HG03354 (cell line): ENCODE data around the gene CELA1.
"Not testable (repeated sequence)": the region's sequence is repeated elsewhere in the genome, so short reads cannot be mapped to it uniquely, and the experiment has no call there.

Experiments
- ATAC-seq: cut with Tn5 transposase; IDR thresholded peaks from one replicate; pipeline ENCODE4 v1.9.1; 2021; ENCODE audit warnings: mild to moderate bottlenecking; ENCODE audit not compliant: unreplicated experiment, poor library complexity, severe bottlenecking

Gene CELA1

GRCh38 chr12:51322452-51322851 lies 24.0 kb downstream of the CELA1 start:
- no peak for ATAC-seq

DNA sequence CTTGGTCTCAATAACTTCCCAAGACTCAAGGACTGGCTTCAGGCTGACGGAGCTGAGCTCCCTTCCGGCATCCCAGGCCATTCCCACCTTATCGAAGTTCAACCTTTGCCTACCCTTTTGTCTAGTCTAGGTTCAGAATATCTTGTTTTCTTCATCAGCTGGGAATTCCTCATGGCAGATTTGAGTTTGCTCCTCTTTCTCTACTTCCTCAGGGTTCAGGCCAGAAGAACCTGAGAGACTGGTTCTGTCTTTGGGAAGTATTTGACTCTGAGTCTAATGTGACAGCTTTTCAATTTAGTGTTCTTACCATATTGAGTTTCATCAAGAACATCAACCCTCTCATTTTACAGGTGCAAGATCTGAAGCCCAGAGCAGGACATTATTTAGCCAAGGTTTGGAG lies 24.6 kb downstream of the CELA1 start:
- ATAC-seq, result no peak

DNA sequence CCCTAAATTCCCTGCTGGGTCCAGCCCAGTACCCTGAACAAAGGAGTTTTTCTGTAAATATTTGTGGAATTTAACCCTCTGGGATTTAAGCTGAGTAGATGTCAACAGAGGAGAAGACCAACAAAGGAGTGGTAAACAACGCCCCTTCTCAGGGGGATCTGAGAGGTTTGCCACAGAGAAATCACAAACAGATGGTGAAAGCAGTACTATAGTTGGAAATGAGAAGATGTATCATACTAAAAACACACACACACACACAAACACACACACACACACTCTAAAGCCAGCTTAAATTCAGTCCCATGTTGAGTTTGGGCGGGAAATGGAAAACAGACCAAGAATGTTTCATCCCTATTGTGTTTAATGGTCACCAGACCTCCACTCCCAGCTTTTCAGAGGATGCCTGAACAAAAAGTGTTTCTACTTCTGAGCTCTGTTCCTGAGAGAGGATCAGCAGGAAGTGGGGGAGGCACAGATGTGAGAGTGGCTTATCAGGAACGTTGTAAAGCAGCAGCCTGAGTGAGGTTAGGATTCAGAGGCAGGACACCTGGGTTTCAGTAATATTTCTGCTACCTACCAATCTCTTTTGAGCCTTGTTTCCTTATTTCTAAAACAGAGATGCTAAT lies 25.7 kb downstream of the CELA1 start:
- no peak for ATAC-seq

GRCh38 chr12:51320311-51320694 lies 26.2 kb downstream of the CELA1 start:
- no peak for ATAC-seq

- ATAC-seq, result no peak
Measured at GRCh38 chr12:51318846-51319599, 27.5 kb downstream of the CELA1 start.

DNA sequence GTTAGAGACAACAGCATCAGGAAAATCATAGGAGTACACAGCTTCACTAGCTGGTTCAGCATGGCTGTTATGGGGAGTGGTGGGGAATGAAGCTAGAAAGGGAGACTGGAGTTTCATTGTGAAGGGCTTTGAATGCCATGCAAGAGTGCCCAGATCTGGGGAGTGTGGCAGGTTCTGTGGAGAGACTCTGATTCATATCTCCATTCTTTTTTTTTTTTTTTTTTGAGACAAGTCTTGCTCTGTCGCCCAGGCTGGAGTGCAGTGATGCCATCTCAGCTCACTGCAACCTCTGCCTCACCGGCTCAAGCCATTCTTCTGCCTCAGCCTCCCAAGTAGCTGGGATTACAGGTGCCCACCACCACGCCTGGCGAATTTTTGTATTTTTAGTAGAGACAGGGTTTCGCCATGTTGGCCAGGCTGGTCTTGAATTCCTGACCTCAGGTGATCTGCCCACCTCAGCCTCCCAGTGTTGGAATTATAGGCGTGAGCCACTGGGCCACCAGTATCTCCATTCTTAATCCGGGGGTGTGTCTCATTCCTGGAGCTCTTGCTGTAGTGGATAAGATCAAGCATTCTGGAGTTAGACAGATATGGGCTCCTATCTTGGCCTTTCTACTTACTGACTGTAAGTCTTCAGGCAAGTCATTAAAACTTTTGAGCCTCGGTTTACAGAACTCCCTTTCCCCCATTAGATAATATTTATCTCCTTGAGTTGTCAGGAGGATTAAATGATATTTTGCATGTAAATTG lies 28.2 kb downstream of the CELA1 start:
- ATAC-seq, result not testable (repeated sequence)

- no peak for ATAC-seq
Measured at GRCh38 chr12:51311389-51311788, 35.1 kb downstream of the CELA1 start.

GRCh38 chr12:51307655-51308593 lies 38.6 kb downstream of the CELA1 start:
- no peak for ATAC-seq

GRCh38 chr12:51306507-51306906 lies 40.0 kb downstream of the CELA1 start:
- ATAC-seq, result no peak

DNA sequence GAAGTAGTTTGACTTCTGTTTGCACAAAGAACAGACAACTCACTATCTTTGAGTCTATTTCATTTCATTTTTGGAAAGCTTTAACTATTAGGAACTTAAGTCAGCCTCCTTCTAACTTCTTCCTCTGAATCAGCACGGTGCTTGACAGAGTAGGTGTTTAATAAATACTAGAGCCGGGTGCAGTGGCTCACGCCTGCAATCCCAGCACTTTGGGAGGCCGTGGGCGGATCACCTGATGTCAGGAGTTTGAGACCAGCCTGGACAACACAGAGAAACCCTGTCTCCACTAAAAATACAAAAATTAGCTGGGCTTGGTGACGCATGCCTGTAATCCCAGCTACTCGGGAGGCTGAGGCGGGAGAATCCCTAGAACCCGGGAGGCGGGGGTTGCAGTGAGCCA lies 45.7 kb downstream of the CELA1 start:
- not testable (repeated sequence) for ATAC-seq

DNA sequence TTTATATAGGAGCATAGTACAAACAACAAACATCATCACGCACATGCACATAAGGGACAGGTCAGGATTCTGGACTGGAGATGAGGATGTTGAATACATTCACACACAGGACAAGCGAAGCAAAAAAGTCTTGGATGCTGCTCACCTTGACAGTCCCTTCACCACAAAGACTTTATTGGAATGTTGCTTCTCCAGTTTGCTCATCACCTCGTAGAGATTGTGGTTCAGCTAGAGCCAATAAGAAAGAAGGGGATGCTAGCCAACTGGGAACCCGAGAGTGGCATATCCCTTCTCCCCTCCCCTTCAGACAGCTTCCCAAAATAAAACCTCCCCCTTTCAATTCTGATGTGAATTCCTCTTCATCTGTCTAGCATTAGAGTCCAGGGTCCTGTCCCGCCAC lies 50.8 kb downstream of the CELA1 start:
- ATAC-seq, result no peak

- ATAC-seq, result not testable (repeated sequence)
Measured at GRCh38 chr12:51294097-51294496, 52.4 kb downstream of the CELA1 start.

GRCh38 chr12:51293696-51294095 lies 52.8 kb downstream of the CELA1 start:
- no peak for ATAC-seq

DNA sequence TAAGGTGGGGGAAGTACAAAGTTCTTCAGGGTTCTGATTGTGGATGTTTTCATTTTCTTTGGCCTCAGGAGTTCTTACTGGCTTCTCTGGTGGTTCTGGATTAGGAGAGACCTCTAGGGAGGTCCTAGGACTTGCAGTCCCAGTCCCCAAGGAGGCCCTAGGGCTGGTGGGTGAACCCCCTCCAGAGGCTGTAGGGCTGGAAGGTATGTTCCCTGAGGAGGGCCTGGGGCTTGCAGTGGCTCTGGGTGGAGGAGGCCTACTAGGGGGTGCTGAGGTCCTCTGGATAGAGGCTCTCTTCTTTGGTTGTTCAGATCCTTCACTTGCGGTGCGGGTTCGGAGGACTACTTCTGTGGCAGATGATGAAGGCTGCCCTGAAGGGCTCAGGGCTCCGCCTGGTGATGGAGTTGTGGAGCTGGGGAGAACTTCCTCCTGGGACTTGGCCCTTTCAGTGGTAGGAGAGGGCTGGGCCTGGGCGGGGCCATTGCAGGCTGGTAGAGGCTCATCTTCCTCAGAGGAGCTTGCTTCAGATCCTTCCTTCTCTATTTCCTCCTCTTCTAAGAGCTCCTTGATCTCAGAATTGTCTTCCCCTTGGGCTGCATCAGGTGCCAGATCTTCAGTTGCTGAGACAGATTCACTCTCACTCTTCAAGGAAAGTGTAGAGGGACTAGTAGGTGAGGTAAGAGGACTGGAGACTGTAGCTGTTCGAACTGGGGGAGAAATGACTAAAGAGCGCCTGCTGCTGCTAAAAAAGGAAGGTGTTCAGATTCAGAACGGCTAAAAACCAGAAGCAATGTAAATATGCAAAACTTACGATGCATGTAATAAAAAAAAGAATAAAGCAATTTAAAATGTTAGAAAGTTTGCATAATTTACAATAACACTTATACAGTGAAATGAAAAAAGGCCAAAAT lies 54.6 kb downstream of the CELA1 start:
- ATAC-seq, result not testable (repeated sequence)

GRCh38 chr12:51285843-51286242 lies 60.6 kb downstream of the CELA1 start:
- ATAC-seq, result no peak

DNA sequence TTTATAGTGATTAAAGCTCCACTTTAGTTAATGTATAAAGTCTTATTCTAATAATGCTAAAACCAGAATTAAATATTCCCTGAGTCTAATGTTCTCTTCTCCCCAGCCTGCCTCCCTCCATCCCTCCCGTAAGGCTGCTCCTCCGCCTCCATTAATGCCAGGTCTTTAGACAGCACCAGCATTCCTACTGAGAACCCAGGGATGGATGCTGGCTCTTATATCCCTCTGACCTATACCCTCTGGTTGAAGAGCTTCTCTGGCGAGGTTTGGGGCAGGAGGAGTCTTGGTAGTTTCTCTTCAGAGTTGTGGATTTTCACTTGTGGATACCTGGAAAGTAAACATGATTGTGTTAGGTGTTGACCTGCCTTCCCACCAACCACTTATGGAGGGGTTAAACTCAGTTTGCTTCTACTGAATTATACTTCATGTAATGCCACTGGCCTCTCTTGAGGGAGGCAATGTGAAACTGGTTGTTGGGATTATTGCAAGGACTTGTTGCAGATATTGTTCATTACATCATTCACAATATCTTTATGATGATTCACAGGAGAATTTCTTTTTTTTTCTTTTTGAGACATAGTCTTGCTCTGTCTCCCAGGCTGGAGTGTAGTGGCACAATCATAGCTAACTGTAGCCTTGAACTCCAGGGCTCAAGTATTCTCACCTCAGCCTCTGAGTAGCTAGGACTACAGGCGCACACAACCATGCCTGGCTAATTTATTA lies 65.1 kb downstream of the CELA1 start:
- no peak for ATAC-seq
